ENCODE data around the gene GABRR3. TPM values are rescaled to one million over a fixed set of nuclear protein-coding genes. Genes with fewer than 3 reads are reported as not detected.

Gene GABRR3
- polyA plus RNA-seq, 3 donors: not detected

GRCh38 chr3:98048586-98048985 is 13.5 kb upstream of the GABRR3 start:
- H3K4me3 Mint-ChIP-seq: no peak overlapping the region

DNA sequence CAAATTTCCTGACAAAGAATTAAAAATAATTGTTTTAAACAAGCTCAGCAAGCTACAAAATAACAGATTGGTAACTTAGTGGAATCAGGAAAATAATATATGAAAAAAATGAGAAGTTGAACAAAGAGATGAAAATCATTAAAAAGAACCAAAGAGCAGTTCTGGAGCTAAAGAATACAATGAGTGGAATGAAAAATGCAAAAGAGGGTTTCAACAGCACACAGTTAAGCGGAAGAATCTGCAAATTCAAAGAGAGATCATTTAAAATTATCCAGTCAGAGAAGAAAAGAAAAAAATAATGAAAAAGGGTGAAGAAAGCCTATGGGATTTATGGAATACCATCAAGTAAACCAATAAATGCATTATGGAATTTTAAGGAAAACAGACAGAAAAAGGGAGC is 6.2 kb upstream of the GABRR3 start:
- Mint-ChIP-seq H3K27ac (no peak overlapping the region), H3K4me3 (no peak overlapping the region), H3K4me1 (peaks cover 5% of the 10 kb centered on the region), H3K9me3 (peaks cover 4 to 10% (median 7%) of the 10 kb centered on the region in 7 donors), H3K27me3 (ENCODE audit: low read depth in 3 of 3) (peaks cover 0 to 4% (median 3%) of the 10 kb centered on the region in 3 donors), H3K36me3 (no peaks in the 10 kb centered on the region)
- Histone ChIP-seq H3K36me3 (replicated peaks in 1 of 2; ENCODE audit: control insufficient read depth in 1 of 2, insufficient read depth in 2 of 2, low read length in 2 of 2) (no peaks in the 10 kb centered on the region), H4K20me1 (ENCODE audit: insufficient read depth, low read length) (no peaks in the 10 kb centered on the region), H2AFZ (ENCODE audit: insufficient read depth, low read depth, low read length, poor library complexity, severe bottlenecking) (no peak overlapping the region), H3K4me2 (replicated peaks; ENCODE audit: extremely low read depth, low read length, poor library complexity, severe bottlenecking) (no peak overlapping the region), H3K79me2 (ENCODE audit: insufficient read depth, low read length) (no peaks in the 10 kb centered on the region), H3K9me3 (replicated peaks in 1 of 2; ENCODE audit: control insufficient read depth in 1 of 2, insufficient read depth in 1 of 2, low read length in 2 of 2) (peaks cover 0 to 5% of the 10 kb centered on the region in 2 donors), H3K9ac (ENCODE audit: insufficient read depth, low read length, poor library complexity, severe bottlenecking) (no peak overlapping the region), H3K4me1 (ENCODE audit: control insufficient read depth in 1 of 2, insufficient read depth in 2 of 2, low read length in 2 of 2) (no peaks in the 10 kb centered on the region), H3K27ac (ENCODE audit: low read depth in 1 of 2, low read length in 2 of 2) (no peak overlapping the region), H3K27me3 (ENCODE audit: control insufficient read depth in 2 of 2, insufficient read depth in 2 of 2, low read length in 2 of 2) (peaks cover 0 to 5% of the 10 kb centered on the region in 2 donors), H3K4me3 (replicated peaks in 1 of 3; ENCODE audit: low read depth in 2 of 3, low read length in 3 of 3) (no peak overlapping the region)
- intact Hi-C loops (cut with micrococcal nuclease): loop anchor here in 1 of 2 donors (5.0 kb wide), 1 partner anchor 286 kb away; no protein-coding TSS in a partner anchor
- TF ChIP-seq CTCF (IDR thresholded peaks at IDR 0.05): no peak
- WGBS (ENCODE audit: insufficient coverage): no CpG with 5 or more reads among the region's 1 CpG
- DNase-seq: no peak

More at GRCh38 chr3:98048586-98048985, 13.5 kb upstream of the GABRR3 start:
- H3K27me3 ChIP-seq (ENCODE audit: control insufficient read depth in 2 of 2, insufficient read depth in 2 of 2, low read length in 2 of 2): no peaks in the 10 kb centered on the region
- peaks cover 28% of the 10 kb centered on the region for H3K4me1 Mint-ChIP-seq
- no peaks in the 10 kb centered on the region for H3K36me3 Mint-ChIP-seq
- no peak overlapping the region for H2AFZ ChIP-seq (ENCODE audit: insufficient read depth, low read depth, low read length, poor library complexity, severe bottlenecking)
- DNase-seq: peak in 1 of 3 donors; percentile 7
- no peak overlapping the region for H3K9ac ChIP-seq (ENCODE audit: insufficient read depth, low read length, poor library complexity, severe bottlenecking)
- H3K4me2 ChIP-seq (replicated peaks; ENCODE audit: extremely low read depth, low read length, poor library complexity, severe bottlenecking): no peak overlapping the region
- H3K27ac Mint-ChIP-seq: no peak overlapping the region
- H3K4me1 ChIP-seq (ENCODE audit: control insufficient read depth in 1 of 2, insufficient read depth in 2 of 2, low read length in 2 of 2): peaks cover 4 to 5% of the 10 kb centered on the region in 2 donors
- no peaks in the 10 kb centered on the region for H3K9me3 Mint-ChIP-seq
- WGBS (ENCODE audit: insufficient coverage): no CpG with 5 or more reads among the region's 1 CpG
- H3K27ac ChIP-seq (ENCODE audit: low read depth in 1 of 2, low read length in 2 of 2): no peak overlapping the region
- no peaks in the 10 kb centered on the region for H3K79me2 ChIP-seq (ENCODE audit: insufficient read depth, low read length)
- H4K20me1 ChIP-seq (ENCODE audit: insufficient read depth, low read length): no peaks in the 10 kb centered on the region
- H3K4me3 ChIP-seq (replicated peaks in 1 of 3; ENCODE audit: low read depth in 2 of 3, low read length in 3 of 3): no peak overlapping the region
- H3K36me3 ChIP-seq (replicated peaks in 1 of 2; ENCODE audit: control insufficient read depth in 1 of 2, insufficient read depth in 2 of 2, low read length in 2 of 2): no peaks in the 10 kb centered on the region
- H3K9me3 ChIP-seq (replicated peaks in 1 of 2; ENCODE audit: control insufficient read depth in 1 of 2, insufficient read depth in 1 of 2, low read length in 2 of 2): no peaks in the 10 kb centered on the region
- H3K27me3 Mint-ChIP-seq (ENCODE audit: low read depth in 3 of 3): peaks cover 0 to 2% (median 0%) of the 10 kb centered on the region in 3 donors
- intact Hi-C loops (cut with micrococcal nuclease): no loop called here
- no peak for TF ChIP-seq CTCF (IDR thresholded peaks at IDR 0.05)
